Heart right ventricle (tissue), 16 donors: Measurements from ENCODE around the gene KCTD5. TPM values are rescaled to one million over a fixed set of nuclear protein-coding genes. Genes with fewer than 3 reads are reported as not detected.

Experiments used
- ATAC-seq, 8 donors: fragments of 200-7000 bp; cut with Tn5 transposase; one replicate each; pipeline ENCODE4 v1.9.1; 2020; ENCODE audit warnings: mild to moderate bottlenecking in 8 of 8, moderate library complexity in 8 of 8, moderate number of reproducible peaks in 1 of 8
- DNase-seq, 2 donors: peaks; one replicate each; pipeline ENCODE4 v3.0.0-alpha.2; 2020
- H3K27ac ChIP-seq, 10 donors: fragments of 200-600 bp; sonication (generic) in 2 of 10; one replicate each; pipeline versions ENCODE4 v1.5.0 to v1.8.0; 2020 to 2022; ENCODE audit warnings: mild to moderate bottlenecking in 3 of 10
- H3K27me3 ChIP-seq, 7 donors: fragments of 200-600 bp; one replicate each; pipeline ENCODE4 v1.8.0; 2021 to 2022; ENCODE audit warnings: mild to moderate bottlenecking in 2 of 7
- H3K36me3 ChIP-seq, 9 donors: fragments of 200-600 bp; sonication (generic) in 1 of 9; one replicate each; pipeline versions ENCODE4 v1.5.0 to v1.8.0; 2020 to 2022; ENCODE audit warnings: mild to moderate bottlenecking in 2 of 9
- H3K4me1 ChIP-seq, 9 donors: fragments of 200-600 bp; sonication (generic) in 1 of 9; one replicate each; pipeline versions ENCODE4 v1.5.0 to v1.8.0; 2020 to 2022; ENCODE audit warnings: mild to moderate bottlenecking in 4 of 9
- H3K4me3 ChIP-seq, 10 donors: fragments of 200-600 bp; sonication (generic) in 2 of 10; one replicate each; pipeline versions ENCODE4 v1.5.0 to v1.8.0; 2020 to 2022; ENCODE audit warnings: mild to moderate bottlenecking in 7 of 10, moderate library complexity in 2 of 10
- H3K9me3 ChIP-seq, 11 donors: fragments of 200-600 bp in 10 of 11; sonication (generic) in 2 of 11; one replicate each; pipeline versions ENCODE4 v1.5.0 to v1.8.0; 2013 to 2022; ENCODE audit warnings: mild to moderate bottlenecking in 2 of 11, control low read depth in 1 of 11, moderate library complexity in 1 of 11
- CTCF ChIP-seq, 9 donors: fragments of 200-600 bp; sonication (generic) in 2 of 9; IDR thresholded peaks; one replicate each; pipeline versions ENCODE4 v1.5.0 to v1.8.0; 2021 to 2022; ENCODE audit warnings: antibody characterized with exemption in 9 of 9, mild to moderate bottlenecking in 5 of 9, moderate library complexity in 1 of 9
- WGBS, 2 donors: extraction: QIAGEN DNeasy Blood & Tissue Kit; methylation state at CpG; one replicate each; pipeline ENCODE4 v1.1.7; 2013; ENCODE audit warnings: inconsistent platforms in 1 of 2; 5-methylcytosine and 5-hydroxymethylcytosine counted together
- intact Hi-C, 10 donors: fragments of 100-400 bp; cut with DNase I; formaldehyde crosslinking; loops; one replicate each; pipeline versions ENCODE4 v1.11.1 to v1.14.2; 2022
- polyA plus RNA-seq, 2 donors: library from polyadenylated mRNA; stranded (reverse); fragments of 200-250 nt; gene quantifications; one replicate each; pipeline ENCODE4 v1.2.3, GENCODE V29; 2013
- total RNA-seq, 10 donors: library from RNA; stranded (reverse); fragmentation: NEBNext Ultra II Directional in 3 of 10; extraction: Animal tissue kit (Norgen Biotek cat#: 25700) in 3 of 10; gene quantifications; one replicate each; pipeline versions ENCODE4 v1.2.1 to v1.2.4, GENCODE V29; 2021 to 2023
- donor health status: Arrhythmogenic right ventricular cardiomyopathy.
- donor health status: ischemic (EF 13 %, LVEDD 7.1; RV severe dilation, severe dysfunction).
- donor health status: healthy with polysubstance abuse.
- donor health status: DM: no; HTN: yes; CAD: no.
- donor health status: DM: no; HTN: no; CAD: no.
- donor health status: ischemic (EF 25% LVEDD 6.9; RV normal size, moderate dysfunction).
- donor health status: ischemic (EF 25% LVEDD 5.7; RV mildly dilated, moderate dysfunction).
- donor health status: healthy.
- donor health status: DM: yes; HTN: yes; CAD: no.
- donor health status: Ischemic cardiomyopathy.
- donor health status: ischemic (EF 35%, LVEDD 5.7; RV mildly dilated, moderate dysfunction).
- donor health status: nonischemic (EF 11% LVEDD 7.7; RV severe dilation, severe dysfunction).
- donor health status: DM: yes; HTN: yes; CAD: no.
- donor health status: PGD.
- donor health status: ischemic (EF 29% LVEDD 5.4; RV normal size, mild dysfunction).
- donor health status: nonischemic (EF 23%, LVEDD 6.1; RV moderate dilation, normal function).

The KCTD5 gene
- total and polyA plus RNA-seq, 12 donors: 8.5 to 22.4 (median 11.6) TPM

- H3K4me1 ChIP-seq: peaks cover 0 to 21% (median 11%) of the 10 kb centered on the region in 9 donors
- no peak overlapping the region for H3K27ac ChIP-seq
- 91 to 93% methylated on average over 10 of the region's 10 CpGs for WGBS, 2 donors
- peaks cover 0 to 98% (median 16%) of the 10 kb centered on the region in 9 donors for H3K36me3 ChIP-seq
- no peaks in the 10 kb centered on the region for H3K9me3 ChIP-seq
- H3K4me3 ChIP-seq: no peak overlapping the region
- DNase-seq (peak in 1 of 2 donors; percentile 9), ATAC-seq (no peak)
- intact Hi-C loops: no loop called here
- no peak for TF ChIP-seq CTCF (IDR thresholded peaks at IDR 0.05)
- no peaks in the 10 kb centered on the region for H3K27me3 ChIP-seq
These were observed 23.0 kb downstream of the KCTD5 start for GRCh38 chr16:2705351-2705750.

- TF ChIP-seq CTCF (IDR thresholded peaks at IDR 0.05): no peak
- no peak for ATAC-seq
- DNase-seq: peak in 1 of 2 donors; percentile 6
- no peaks in the 10 kb centered on the region for H3K27me3 ChIP-seq
- no peak overlapping the region for H3K4me3 ChIP-seq
- no peak overlapping the region for H3K27ac ChIP-seq
- intact Hi-C loops: no loop called here
- 94 to 95% methylated on average over 17 of the region's 17 CpGs for WGBS, 2 donors
- peaks cover 0 to 91% (median 16%) of the 10 kb centered on the region in 9 donors for H3K36me3 ChIP-seq
- peaks cover 0 to 21% (median 11%) of the 10 kb centered on the region in 9 donors for H3K4me1 ChIP-seq
- no peaks in the 10 kb centered on the region for H3K9me3 ChIP-seq
These were observed 23.8 kb downstream of the KCTD5 start for GRCh38 chr16:2706085-2706484.

- 94 to 95% methylated on average over 22 of the region's 22 CpGs for WGBS, 2 donors
- DNase-seq: no peak
- no peak for ATAC-seq
- H3K27me3 ChIP-seq: no peaks in the 10 kb centered on the region
- peaks cover 0 to 84% (median 16%) of the 10 kb centered on the region in 9 donors for H3K36me3 ChIP-seq
- no peak for TF ChIP-seq CTCF (IDR thresholded peaks at IDR 0.05)
- intact Hi-C loops: no loop called here
- H3K4me3 ChIP-seq: no peak overlapping the region
- H3K9me3 ChIP-seq: no peaks in the 10 kb centered on the region
- H3K27ac ChIP-seq: no peak overlapping the region
- peaks cover 0 to 21% (median 11%) of the 10 kb centered on the region in 9 donors for H3K4me1 ChIP-seq
These were observed 24.4 kb downstream of the KCTD5 start for GRCh38 chr16:2706611-2707311.

GRCh38 chr16:2707368-2708289 is 25.3 kb downstream of the KCTD5 start:
- no peak for TF ChIP-seq CTCF (IDR thresholded peaks at IDR 0.05)
- Histone ChIP-seq H3K27me3 (no peaks in the 10 kb centered on the region), H3K9me3 (no peaks in the 10 kb centered on the region), H3K27ac (no peak overlapping the region), H3K4me3 (no peak overlapping the region), H3K36me3 (peaks cover 0 to 76% (median 16%) of the 10 kb centered on the region in 9 donors), H3K4me1 (peaks cover 0 to 21% (median 11%) of the 10 kb centered on the region in 9 donors)
- ATAC-seq: no peak
- intact Hi-C loops: no loop called here
- no peak for DNase-seq
- 92 to 93% methylated on average over 51 of the region's 51 CpGs for WGBS, 2 donors
